NT2/D1 (cell line): ENCODE data around the gene FSD1.
A peak's percentile ranks its signal among the peaks of the same experiment; 100 is the strongest.

ENCODE experiments used
- DNase-seq: peaks from one replicate; pipeline ENCODE4 v3.0.0-alpha.2; 2011; ENCODE audit warnings: low read depth, low spot score
- H3K27me3 ChIP-seq: 2 replicates; pipeline ENCODE4 v1.6.0; 2011; ENCODE audit warnings: mild to moderate bottlenecking; ENCODE audit not compliant: insufficient read length, insufficient read depth
- H3K36me3 ChIP-seq: 2 replicates; pipeline ENCODE4 v1.6.1; 2011; ENCODE audit warnings: mild to moderate bottlenecking, low read length, mixed read lengths; ENCODE audit not compliant: insufficient read depth, insufficient read length
- H3K4me1 ChIP-seq: 2 replicates; pipeline ENCODE4 v1.5.1; 2011; ENCODE audit not compliant: insufficient read depth, insufficient read length
- H3K4me3 ChIP-seq: 2 replicates; pipeline ENCODE4 v1.5.1; 2011; ENCODE audit warnings: low read depth; ENCODE audit not compliant: insufficient read length
- H3K9ac ChIP-seq: 2 replicates; pipeline ENCODE4 v1.6.0; 2011; ENCODE audit warnings: low read depth; ENCODE audit not compliant: insufficient read length
- H3K9me3 ChIP-seq: 2 replicates; pipeline ENCODE4 v1.5.1; 2011; ENCODE audit warnings: mild to moderate bottlenecking, low read length; ENCODE audit not compliant: insufficient read depth
- SUZ12 ChIP-seq: IDR thresholded peaks from 2 replicates; pipeline ENCODE4 v1.6.1; 2011; ENCODE audit not compliant: insufficient read length, insufficient read depth; ENCODE audit errors: extremely low read depth
- YY1 ChIP-seq: IDR thresholded peaks from 2 replicates; pipeline ENCODE4 v1.6.1; 2011; ENCODE audit not compliant: insufficient read length, insufficient read depth
- ZNF274 ChIP-seq: IDR thresholded peaks from 2 replicates; pipeline ENCODE4 v1.6.1; 2011; ENCODE audit warnings: mild to moderate bottlenecking, low read depth, low read length

Gene FSD1

GRCh38 chr19:4298810-4299550 is 5.4 kb upstream of the FSD1 start:
- Histone ChIP-seq H3K4me3 (no peak overlapping the region), H3K9ac (no peak overlapping the region), H3K27me3 (no peaks in the 10 kb centered on the region), H3K36me3 (no peaks in the 10 kb centered on the region), H3K9me3 (no peaks in the 10 kb centered on the region), H3K4me1 (peaks cover 16% of the 10 kb centered on the region)
- DNase-seq, result no peak
- no peak for TF ChIP-seq YY1
- TF ChIP-seq ZNF274, result no peak
- TF ChIP-seq SUZ12, result no peak

- Histone ChIP-seq H3K36me3 (peaks cover under 1% of the 10 kb centered on the region), H3K4me3 (no peak overlapping the region), H3K9ac (no peak overlapping the region), H3K4me1 (peaks cover 16% of the 10 kb centered on the region), H3K9me3 (no peaks in the 10 kb centered on the region), H3K27me3 (no peaks in the 10 kb centered on the region)
- TF ChIP-seq SUZ12 (no peak), ZNF274 (no peak)
- no peak for DNase-seq
Observed at GRCh38 chr19:4300589-4300988, 3.8 kb upstream of the FSD1 start.

GRCh38 chr19:4301590-4302242 is 2.7 kb upstream of the FSD1 start:
- no peaks in the 10 kb centered on the region for H3K9me3 ChIP-seq
- peaks cover 8% of the 10 kb centered on the region for H3K36me3 ChIP-seq
- no peak overlapping the region for H3K4me3 ChIP-seq
- H3K4me1 ChIP-seq, result peaks cover 16% of the 10 kb centered on the region
- H3K27me3 ChIP-seq, result no peaks in the 10 kb centered on the region
- H3K9ac ChIP-seq, result peak overlapping the region; percentile 62
- TF ChIP-seq YY1, result no peak
- no peak for TF ChIP-seq ZNF274
- no peak for TF ChIP-seq SUZ12
- DNase-seq, result no peak

GRCh38 chr19:4302243-4302640 is 2.2 kb upstream of the FSD1 start, which contains the start of gene TMIGD2:
Gene TMIGD2 (minus strand): TSS chr19:4302389. CDS start chr19:4302385, 4 bp downstream.
- H3K4me1 ChIP-seq, result peaks cover 14% of the 10 kb centered on the region
- no peaks in the 10 kb centered on the region for H3K9me3 ChIP-seq
- TF ChIP-seq YY1 (no peak), SUZ12 (no peak), ZNF274 (no peak)
- H3K27me3 ChIP-seq, result no peaks in the 10 kb centered on the region
- no peak for DNase-seq
- H3K4me3 ChIP-seq, result no peak within 1 kb of the TSS
- H3K9ac ChIP-seq, result peak within 1 kb of the TSS; percentile 62
- H3K36me3 ChIP-seq, result peaks cover 8% of the 10 kb centered on the region

GRCh38 chr19:4303819-4304537 is 420 bp upstream of the FSD1 start:
- no peaks in the 10 kb centered on the region for H3K27me3 ChIP-seq
- H3K4me3 ChIP-seq, result no peak overlapping the region
- TF ChIP-seq SUZ12, result no peak
- no peak for TF ChIP-seq ZNF274
- no peak for TF ChIP-seq YY1
- no peak for DNase-seq
- no peaks in the 10 kb centered on the region for H3K9me3 ChIP-seq
- no peak overlapping the region for H3K9ac ChIP-seq
- H3K36me3 ChIP-seq, result peaks cover 13% of the 10 kb centered on the region
- H3K4me1 ChIP-seq, result peaks cover 14% of the 10 kb centered on the region

GRCh38 chr19:4305257-4305612 is 837 bp downstream of the FSD1 start:
- Histone ChIP-seq H3K4me1 (peaks cover 14% of the 10 kb centered on the region), H3K9me3 (no peaks in the 10 kb centered on the region), H3K9ac (no peak overlapping the region), H3K36me3 (peaks cover 15% of the 10 kb centered on the region), H3K27me3 (no peaks in the 10 kb centered on the region), H3K4me3 (peak overlapping the region; percentile 11)
- TF ChIP-seq SUZ12, result no peak
- TF ChIP-seq YY1, result no peak
- no peak for TF ChIP-seq ZNF274
- DNase-seq, result no peak

- H3K4me1 ChIP-seq, result peaks cover 14% of the 10 kb centered on the region
- H3K27me3 ChIP-seq, result no peaks in the 10 kb centered on the region
- DNase-seq, result no peak
- peaks cover 20% of the 10 kb centered on the region for H3K36me3 ChIP-seq
- H3K9ac ChIP-seq, result peak overlapping the region; percentile 51
- H3K9me3 ChIP-seq, result peaks cover 3% of the 10 kb centered on the region; the same call in 1 of the 2 replicates
- TF ChIP-seq SUZ12 (no peak), YY1 (no peak), ZNF274 (no peak)
- no peak overlapping the region for H3K4me3 ChIP-seq
Observed at GRCh38 chr19:4305659-4306058, 1.3 kb downstream of the FSD1 start.
